ENCODE measurements around the gene PCDHGA4.
"Not testable (repeated sequence)": the region's sequence is repeated elsewhere in the genome, so short reads cannot be mapped to it uniquely, and the experiment has no call there.

Gene PCDHGA4

GRCh38 chr5:141354900-141355469 lies at the start of gene PCDHGA4:
Gene PCDHGA4, plus strand, starts transcription at chr5:141355021. Its CDS starts 87 bp downstream, at chr5:141355108.
- no peak for DNase-seq (ENCODE audit: low read depth in 2 of 2)

GRCh38 chr5:141306630-141307029 lies 48.2 kb upstream of the PCDHGA4 start:
- DNase-seq (ENCODE audit: low read depth in 2 of 2): no peak

DNA sequence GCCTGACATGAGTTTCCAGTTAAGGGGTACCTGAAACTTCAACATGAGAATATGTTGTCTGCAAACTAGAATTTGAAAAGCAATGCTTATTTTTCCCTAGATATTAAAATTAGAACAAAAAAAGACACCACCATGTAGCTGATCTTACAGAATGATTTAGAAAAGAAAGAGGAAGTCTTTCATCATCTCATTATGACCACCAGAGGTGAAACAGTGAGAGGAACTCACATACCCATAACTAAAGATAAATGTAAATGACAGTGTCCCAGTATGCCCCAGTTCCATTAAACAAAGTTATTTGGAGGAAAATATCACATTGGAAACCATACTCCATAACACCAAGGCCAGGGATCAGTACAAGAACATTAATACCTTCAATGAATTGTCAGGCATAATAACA lies 41.1 kb upstream of the PCDHGA4 start:
- DNase-seq (ENCODE audit: low read depth in 2 of 2): no peak

GRCh38 chr5:141316963-141317362 lies 37.9 kb upstream of the PCDHGA4 start:
- DNase-seq (ENCODE audit: low read depth in 2 of 2): not testable (repeated sequence)

GRCh38 chr5:141319202-141319601 lies 35.6 kb upstream of the PCDHGA4 start:
- no peak for DNase-seq (ENCODE audit: low read depth in 2 of 2)

DNA sequence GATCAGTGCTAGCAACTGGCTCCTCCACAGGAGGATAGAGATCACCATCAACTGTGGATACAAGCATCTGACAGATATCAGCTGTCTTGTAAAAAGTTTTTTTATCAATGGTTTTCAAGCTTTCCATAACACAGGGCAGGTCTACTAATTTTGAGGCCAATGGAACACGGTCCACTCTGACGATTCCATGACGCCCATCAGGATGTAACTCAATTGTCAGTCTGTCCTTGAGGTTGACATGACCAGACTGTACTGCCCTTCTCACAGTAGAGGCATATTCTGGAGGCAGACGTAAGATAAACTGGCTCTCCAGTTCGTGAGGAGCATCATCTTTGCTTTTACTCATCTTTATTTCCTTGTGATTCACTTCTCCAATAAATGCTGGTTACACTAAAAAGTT lies 35.1 kb upstream of the PCDHGA4 start:
- no peak for DNase-seq (ENCODE audit: low read depth in 2 of 2)

- DNase-seq (ENCODE audit: low read depth in 2 of 2): peak; percentile 83 to 88
Measured at GRCh38 chr5:141320225-141321169, 34.3 kb upstream of the PCDHGA4 start, which contains the start of gene TAF7. Gene TAF7, minus strand, starts transcription at chr5:141320784. Its CDS starts 740 bp downstream, at chr5:141320044.

DNA sequence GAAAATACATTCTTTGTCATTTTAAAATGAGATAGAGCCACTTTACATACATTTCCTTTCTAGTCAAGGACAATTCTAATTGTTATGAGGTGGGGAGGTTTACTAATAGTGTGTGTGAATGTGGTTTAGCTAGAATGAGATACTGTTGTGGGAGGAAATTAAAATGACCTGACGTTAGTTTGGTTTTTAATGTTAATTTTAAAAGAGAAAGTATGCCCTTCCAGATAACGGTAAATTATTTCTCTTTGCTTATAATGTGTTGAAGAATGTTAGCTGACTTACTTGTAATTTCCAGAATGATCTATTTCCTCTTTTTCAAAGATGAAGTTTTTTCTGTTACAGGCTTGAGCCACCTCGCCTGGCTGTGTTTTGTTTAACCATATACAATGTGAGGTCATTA lies 32.6 kb upstream of the PCDHGA4 start:
- no peak for DNase-seq (ENCODE audit: low read depth in 2 of 2)

DNA sequence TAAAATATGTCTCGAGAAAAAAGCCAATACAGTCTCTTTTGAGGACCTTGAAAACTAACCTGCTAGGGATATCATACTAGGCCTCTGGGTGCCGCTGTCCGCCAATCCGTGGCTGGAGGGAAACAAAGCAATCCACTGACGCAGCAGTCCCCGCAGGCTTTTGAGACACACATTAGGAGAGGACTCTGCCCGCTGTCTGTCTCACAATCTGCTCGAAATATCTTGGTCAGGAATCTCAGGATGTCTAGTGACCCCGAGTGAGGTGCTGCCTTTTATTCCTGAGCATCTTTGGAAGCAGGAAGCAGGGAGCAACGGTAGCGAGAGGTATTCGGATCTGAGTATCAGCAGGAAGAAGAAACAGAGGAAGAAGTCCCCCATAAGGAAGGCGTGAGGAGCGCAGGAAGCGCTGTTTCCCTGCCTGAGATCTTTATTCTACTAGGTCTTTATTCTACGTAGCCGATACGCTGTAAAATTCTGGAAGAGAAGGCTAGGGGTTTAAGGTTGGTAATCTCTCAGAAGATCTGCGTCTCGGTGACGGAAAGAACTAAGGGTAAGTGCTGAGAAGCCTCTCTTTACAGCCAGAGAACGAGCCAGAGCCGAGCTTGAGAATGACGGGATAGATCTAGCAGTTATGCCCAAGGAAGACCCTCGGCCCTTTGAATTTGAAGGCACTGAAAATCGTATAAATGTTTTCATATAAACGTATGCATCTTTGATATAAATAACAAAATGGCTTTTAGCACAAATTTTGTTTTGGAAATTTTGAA lies 28.6 kb upstream of the PCDHGA4 start:
- DNase-seq (ENCODE audit: low read depth in 2 of 2): peak; percentile 40 to 54

DNA sequence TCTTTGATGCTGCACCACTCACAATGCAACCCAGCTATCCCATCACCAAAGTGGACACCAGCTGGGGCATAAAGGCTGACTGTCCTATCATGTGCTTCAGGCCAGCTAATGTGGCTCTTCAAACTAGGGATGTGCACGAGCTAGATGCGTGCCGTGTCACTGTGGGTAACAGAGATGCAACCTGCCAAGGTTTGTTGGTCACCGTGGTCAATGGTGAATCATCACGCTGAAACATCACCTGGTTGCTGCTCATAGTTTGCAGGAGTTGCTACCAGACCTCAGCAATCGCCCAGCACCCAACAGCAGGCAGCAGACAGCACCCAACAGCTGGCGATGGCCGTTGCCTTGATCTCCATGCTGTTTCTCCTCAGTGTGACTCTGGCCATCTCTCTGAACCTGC lies 26.6 kb upstream of the PCDHGA4 start:
- DNase-seq (ENCODE audit: low read depth in 2 of 2): no peak

- DNase-seq (ENCODE audit: low read depth in 2 of 2): no peak
Measured at GRCh38 chr5:141330299-141331080, 24.3 kb upstream of the PCDHGA4 start, which contains the start of gene PCDHGA1. Gene PCDHGA1, plus strand, starts transcription at chr5:141330514.

DNA sequence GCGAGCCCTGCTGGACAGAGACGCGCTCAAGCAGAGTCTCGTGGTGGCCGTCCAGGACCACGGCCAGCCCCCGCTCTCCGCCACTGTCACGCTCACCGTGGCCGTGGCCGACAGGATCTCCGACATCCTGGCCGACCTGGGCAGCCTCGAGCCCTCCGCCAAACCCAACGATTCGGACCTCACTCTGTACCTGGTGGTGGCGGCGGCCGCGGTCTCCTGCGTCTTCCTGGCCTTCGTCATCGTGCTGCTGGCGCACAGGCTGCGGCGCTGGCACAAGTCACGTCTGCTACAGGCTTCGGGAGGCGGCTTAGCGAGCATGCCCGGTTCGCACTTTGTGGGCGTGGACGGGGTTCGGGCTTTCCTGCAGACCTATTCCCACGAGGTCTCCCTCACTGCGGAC lies 22.2 kb upstream of the PCDHGA4 start:
- not testable (repeated sequence) for DNase-seq (ENCODE audit: low read depth in 2 of 2)

GRCh38 chr5:141338538-141339306 lies 16.1 kb upstream of the PCDHGA4 start, which contains the start of gene PCDHGA2:
Gene PCDHGA2, plus strand, starts transcription at chr5:141338760.
- no peak for DNase-seq (ENCODE audit: low read depth in 2 of 2)

- DNase-seq (ENCODE audit: low read depth in 2 of 2): not testable (repeated sequence)
Measured at GRCh38 chr5:141340781-141341354, 14.0 kb upstream of the PCDHGA4 start.

GRCh38 chr5:141342773-141343172 lies 12.0 kb upstream of the PCDHGA4 start:
- DNase-seq (ENCODE audit: low read depth in 2 of 2): no peak

GRCh38 chr5:141343242-141343952 lies 11.4 kb upstream of the PCDHGA4 start, which contains the start of gene PCDHGA3:
Gene PCDHGA3, plus strand, starts transcription at chr5:141343829. Its CDS starts 205 bp downstream, at chr5:141344034.
- no peak for DNase-seq (ENCODE audit: low read depth in 2 of 2)

GRCh38 chr5:141343953-141344463 lies 10.8 kb upstream of the PCDHGA4 start:
- DNase-seq (ENCODE audit: low read depth in 2 of 2): no peak

GRCh38 chr5:141345327-141345726 lies 9.5 kb upstream of the PCDHGA4 start:
- DNase-seq (ENCODE audit: low read depth in 2 of 2): no peak

GRCh38 chr5:141346017-141346416 lies 8.8 kb upstream of the PCDHGA4 start:
- DNase-seq (ENCODE audit: low read depth in 2 of 2): not testable (repeated sequence)

Data from stimulated activated CD4-positive, alpha-beta T cell treated with anti-CD3 and anti-CD28 coated beads, Interleukin-15, amount 100 ng/mL, for 48 hours (primary cell).